ENCODE measurements around the gene PADI1.

- TF ChIP-seq CTCF (IDR thresholded peaks at IDR 0.05; ENCODE audit: insufficient read depth, low read depth, low read length) (no peak), EZH2 (IDR thresholded peaks at IDR 0.05; ENCODE audit: insufficient read depth, low read length) (no peak)
Measured at GRCh38 chr1:17251701-17252376, 46.9 kb downstream of the PADI1 start.
